HFFc6 (cell line): ENCODE data around the gene CST7. TPM values are rescaled to one million over a fixed set of nuclear protein-coding genes. Genes with fewer than 3 reads are reported as not detected.

Experiments used
- DNase-seq: peaks from one replicate; pipeline ENCODE4 v3.0.0-alpha.2; 2018
- H3K27ac Mint-ChIP-seq: 2 replicates; pipeline ENCODE4 v1.8.0; 2020; ENCODE audit warnings: mild to moderate bottlenecking, mixed read lengths
- H3K27me3 Mint-ChIP-seq: 2 replicates; pipeline ENCODE4 v1.8.0; 2021; ENCODE audit warnings: mild to moderate bottlenecking, moderate library complexity, mixed read lengths; ENCODE audit not compliant: insufficient read depth
- H3K36me3 Mint-ChIP-seq: 2 replicates; pipeline ENCODE4 v1.8.0; 2021; ENCODE audit warnings: low read depth, mixed read lengths
- H3K4me1 Mint-ChIP-seq: 2 replicates; pipeline ENCODE4 v1.8.0; 2020; ENCODE audit warnings: low read depth, mixed read lengths
- H3K4me3 Mint-ChIP-seq: 2 replicates; pipeline ENCODE4 v1.8.0; 2020; ENCODE audit warnings: mild to moderate bottlenecking, moderate library complexity, mixed read lengths
- H3K9me3 Mint-ChIP-seq: 2 replicates; pipeline ENCODE4 v1.8.0; 2020; ENCODE audit warnings: mild to moderate bottlenecking, mixed read lengths
- total RNA-seq, 6 experiments: library from RNA; stranded (reverse); fragmentation: NEBNext Ultra II Directional; extraction: Animal tissue kit (Norgen Biotek cat#: 25700); gene quantifications; 2 replicates in 1 of 6; 3 replicates in 5 of 6; pipeline ENCODE4 v1.2.3, GENCODE V29; 2021
- TF ChIP-seq, protein P1 (sequence below): fragments of 200-600 bp; sonication (generic); IDR thresholded peaks from 2 replicates; pipeline ENCODE4 v1.5.0; 2021; ENCODE audit warnings: antibody characterized with exemption, mild to moderate bottlenecking

Gene CST7
- total RNA-seq, 6 experiments from 2014 or later = not detected

DNA sequence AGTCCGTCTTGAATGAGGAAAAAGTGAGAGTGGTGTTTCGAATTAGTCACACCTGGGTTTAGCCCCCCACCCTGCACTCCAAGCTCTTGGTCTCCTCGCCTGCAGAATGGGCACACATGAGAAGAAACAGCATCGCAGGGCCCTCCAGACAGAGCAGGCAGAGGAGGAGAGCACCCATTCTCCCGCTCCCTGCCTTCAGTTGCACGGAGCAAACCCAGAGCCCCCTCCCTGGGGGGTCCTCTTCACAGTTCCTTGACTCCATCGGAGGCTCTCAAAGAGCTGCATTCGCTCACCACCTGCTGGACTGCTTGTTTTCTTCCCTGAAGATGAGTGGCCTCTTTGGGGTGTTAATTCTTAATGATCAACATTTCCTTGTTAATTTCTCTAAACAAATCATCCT is 5.1 kb downstream of the CST7 start:
- Mint-ChIP-seq H3K4me1 (no peaks in the 10 kb centered on the region), H3K27me3 (peaks cover 1% of the 10 kb centered on the region; the same call in 1 of the 2 replicates), H3K9me3 (no peaks in the 10 kb centered on the region), H3K4me3 (no peak overlapping the region), H3K27ac (no peak overlapping the region), H3K36me3 (no peaks in the 10 kb centered on the region)
- DNase-seq = no peak
- TF ChIP-seq, protein P1, sequence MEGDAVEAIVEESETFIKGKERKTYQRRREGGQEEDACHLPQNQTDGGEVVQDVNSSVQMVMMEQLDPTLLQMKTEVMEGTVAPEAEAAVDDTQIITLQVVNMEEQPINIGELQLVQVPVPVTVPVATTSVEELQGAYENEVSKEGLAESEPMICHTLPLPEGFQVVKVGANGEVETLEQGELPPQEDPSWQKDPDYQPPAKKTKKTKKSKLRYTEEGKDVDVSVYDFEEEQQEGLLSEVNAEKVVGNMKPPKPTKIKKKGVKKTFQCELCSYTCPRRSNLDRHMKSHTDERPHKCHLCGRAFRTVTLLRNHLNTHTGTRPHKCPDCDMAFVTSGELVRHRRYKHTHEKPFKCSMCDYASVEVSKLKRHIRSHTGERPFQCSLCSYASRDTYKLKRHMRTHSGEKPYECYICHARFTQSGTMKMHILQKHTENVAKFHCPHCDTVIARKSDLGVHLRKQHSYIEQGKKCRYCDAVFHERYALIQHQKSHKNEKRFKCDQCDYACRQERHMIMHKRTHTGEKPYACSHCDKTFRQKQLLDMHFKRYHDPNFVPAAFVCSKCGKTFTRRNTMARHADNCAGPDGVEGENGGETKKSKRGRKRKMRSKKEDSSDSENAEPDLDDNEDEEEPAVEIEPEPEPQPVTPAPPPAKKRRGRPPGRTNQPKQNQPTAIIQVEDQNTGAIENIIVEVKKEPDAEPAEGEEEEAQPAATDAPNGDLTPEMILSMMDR = no peak

DNA sequence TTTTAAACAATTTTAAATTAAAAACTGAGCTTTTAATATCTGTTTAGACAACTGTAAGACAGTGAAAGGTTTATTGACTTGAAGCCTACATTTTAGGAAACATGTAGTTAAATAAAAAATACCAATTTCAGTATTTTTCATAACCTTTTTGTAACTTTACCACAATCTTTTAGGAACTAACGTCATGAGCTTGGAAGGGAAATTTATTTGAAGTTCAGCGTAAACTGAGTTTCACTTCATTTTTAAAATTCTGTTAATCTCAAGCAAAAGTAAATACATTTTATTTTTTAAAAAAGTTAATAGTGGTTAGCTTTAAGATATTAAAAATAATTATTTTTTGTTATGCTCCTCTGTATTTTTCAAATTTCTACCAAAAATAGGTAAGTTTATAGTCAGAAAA is 5.5 kb downstream of the CST7 start:
- Mint-ChIP-seq H3K4me1 (no peaks in the 10 kb centered on the region), H3K27me3 (peaks cover 1% of the 10 kb centered on the region; the same call in 1 of the 2 replicates), H3K9me3 (no peaks in the 10 kb centered on the region), H3K4me3 (no peak overlapping the region), H3K36me3 (no peaks in the 10 kb centered on the region), H3K27ac (no peak overlapping the region)
- no peak for DNase-seq
- TF ChIP-seq, protein P1 = no peak

DNA sequence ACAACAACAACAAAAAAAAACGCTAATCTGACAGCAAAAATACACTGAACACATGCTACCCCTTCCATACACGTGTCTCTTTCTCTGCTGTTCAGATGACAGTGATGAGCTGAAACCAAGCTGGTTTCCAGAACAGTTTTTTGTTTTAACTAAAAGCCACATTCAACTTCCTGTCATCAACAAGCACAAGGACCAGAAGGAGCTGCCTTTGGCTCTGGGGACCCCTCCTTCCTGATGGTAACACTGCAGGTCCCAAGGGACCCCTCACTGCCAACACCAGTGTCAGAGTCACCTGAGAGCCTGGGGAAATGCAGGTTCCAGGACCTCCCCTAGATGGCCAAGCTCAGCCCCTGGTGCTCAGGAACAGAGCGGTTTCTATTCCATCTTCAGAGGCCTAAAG is 6.0 kb downstream of the CST7 start:
- H3K4me3 Mint-ChIP-seq = no peak overlapping the region

DNA sequence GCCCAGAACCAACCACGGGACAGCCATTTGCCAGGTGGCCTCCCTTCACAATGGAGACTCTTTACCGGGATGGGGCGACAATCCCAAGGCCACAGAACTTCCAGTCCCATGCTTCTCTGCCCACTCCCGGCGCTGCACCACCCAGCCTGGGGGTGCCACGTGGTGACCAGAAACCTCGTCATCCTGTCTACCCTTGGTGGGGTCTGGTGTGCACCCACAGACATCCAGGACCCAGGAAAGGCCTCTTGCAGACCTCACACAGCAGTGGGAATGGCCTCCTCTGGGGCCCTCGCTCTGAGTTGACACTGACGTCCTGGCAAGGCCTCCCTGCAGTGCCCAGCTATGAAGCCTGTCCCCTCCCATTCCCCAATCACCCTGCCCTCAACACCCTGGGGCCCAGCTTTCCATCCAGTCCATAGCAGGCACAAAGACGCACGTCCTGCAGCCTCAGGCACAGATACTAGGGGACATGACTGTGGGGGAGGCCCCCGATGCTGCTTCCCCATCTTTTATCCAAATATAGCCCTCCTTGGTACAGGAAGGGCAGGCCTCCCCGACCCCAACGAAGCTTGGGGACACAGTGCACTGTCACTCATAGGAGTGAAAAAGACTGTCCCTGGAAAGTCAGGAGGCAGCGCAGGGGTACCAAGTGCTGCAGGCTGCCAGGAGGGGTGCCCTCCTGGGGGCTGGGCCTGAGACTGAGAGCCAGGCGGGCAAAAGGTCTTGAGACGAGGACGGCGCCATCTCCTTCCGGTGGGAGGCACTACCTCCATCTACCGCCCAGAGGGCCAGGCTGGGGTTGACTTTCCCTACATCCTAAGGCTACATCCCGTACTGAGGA is 7.2 kb downstream of the CST7 start:
- no peaks in the 10 kb centered on the region for H3K36me3 Mint-ChIP-seq
- TF ChIP-seq, protein P1 = no peak
- DNase-seq = no peak
- no peaks in the 10 kb centered on the region for H3K9me3 Mint-ChIP-seq
- H3K4me3 Mint-ChIP-seq = no peak overlapping the region
- H3K27me3 Mint-ChIP-seq = peaks cover 1% of the 10 kb centered on the region; the same call in 1 of the 2 replicates
- no peaks in the 10 kb centered on the region for H3K4me1 Mint-ChIP-seq
- no peak overlapping the region for H3K27ac Mint-ChIP-seq

More for the DNA sequence above, 6.0 kb downstream of the CST7 start:
- no peak for DNase-seq
- H3K36me3 Mint-ChIP-seq = no peaks in the 10 kb centered on the region
- H3K27me3 Mint-ChIP-seq = peaks cover 1% of the 10 kb centered on the region; the same call in 1 of the 2 replicates
- no peak overlapping the region for H3K27ac Mint-ChIP-seq
- TF ChIP-seq, protein P1 = no peak
- no peaks in the 10 kb centered on the region for H3K9me3 Mint-ChIP-seq
- no peaks in the 10 kb centered on the region for H3K4me1 Mint-ChIP-seq

DNA sequence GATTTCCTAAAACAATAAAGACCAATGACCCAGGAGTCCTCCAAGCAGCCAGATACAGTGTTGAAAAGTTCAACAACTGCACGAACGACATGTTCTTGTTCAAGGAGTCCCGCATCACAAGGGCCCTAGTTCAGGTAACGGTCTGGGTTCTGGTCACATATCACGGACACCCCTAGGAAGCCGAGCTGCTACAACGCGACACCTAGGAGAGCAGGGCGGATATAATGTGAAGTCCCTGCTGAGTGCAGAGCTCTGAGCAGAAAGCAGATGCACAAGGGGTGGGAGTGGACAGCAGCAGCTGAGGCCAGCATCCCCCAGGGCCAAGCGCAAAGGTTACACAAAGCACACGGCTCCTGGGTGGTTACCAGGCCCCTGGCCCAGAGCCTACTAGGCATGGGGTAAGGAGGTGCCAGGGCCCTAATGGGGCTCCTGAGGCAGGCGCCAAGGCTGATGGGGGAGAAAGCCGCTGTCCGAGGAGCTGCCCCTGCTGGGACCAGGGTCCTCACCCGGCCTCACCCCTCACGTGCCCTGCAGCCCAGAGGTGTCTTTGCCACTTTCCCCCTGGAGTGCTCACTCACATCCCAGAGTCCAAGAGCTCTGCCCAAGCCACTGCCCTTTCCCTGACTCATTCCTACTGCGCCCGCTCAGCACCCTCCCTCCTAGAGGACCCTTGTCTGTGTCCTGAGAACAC is 8.4 kb downstream of the CST7 start:
- H3K27ac Mint-ChIP-seq = no peak overlapping the region
- TF ChIP-seq, protein P1 = no peak
- DNase-seq = no peak
- H3K9me3 Mint-ChIP-seq = no peaks in the 10 kb centered on the region
- H3K4me1 Mint-ChIP-seq = no peaks in the 10 kb centered on the region
- peaks cover 8% of the 10 kb centered on the region for H3K36me3 Mint-ChIP-seq
- H3K27me3 Mint-ChIP-seq = peaks cover 1% of the 10 kb centered on the region; the same call in 1 of the 2 replicates
- H3K4me3 Mint-ChIP-seq = no peak overlapping the region
